22Rv1 (cell line): ENCODE data around the gene ATXN1.
"Not testable (repeated sequence)": the region's sequence is repeated elsewhere in the genome, so short reads cannot be mapped to it uniquely, and the experiment has no call there.

Experiments used
- H3K27ac ChIP-seq: fragments of 450-650 bp; 2 replicates; pipeline ENCODE4 v1.5.1; 2017
- ZFX ChIP-seq: fragments of 450-650 bp; IDR thresholded peaks from 2 replicates; pipeline ENCODE4 v1.6.1; 2017; ENCODE audit warnings: antibody characterized with exemption, borderline replicate concordance
- TF ChIP-seq, protein P1 (sequence below): fragments of 450-650 bp; IDR thresholded peaks from 2 replicates; pipeline ENCODE4 v1.5.1; 2017; ENCODE audit warnings: mild to moderate bottlenecking

Gene ATXN1

DNA sequence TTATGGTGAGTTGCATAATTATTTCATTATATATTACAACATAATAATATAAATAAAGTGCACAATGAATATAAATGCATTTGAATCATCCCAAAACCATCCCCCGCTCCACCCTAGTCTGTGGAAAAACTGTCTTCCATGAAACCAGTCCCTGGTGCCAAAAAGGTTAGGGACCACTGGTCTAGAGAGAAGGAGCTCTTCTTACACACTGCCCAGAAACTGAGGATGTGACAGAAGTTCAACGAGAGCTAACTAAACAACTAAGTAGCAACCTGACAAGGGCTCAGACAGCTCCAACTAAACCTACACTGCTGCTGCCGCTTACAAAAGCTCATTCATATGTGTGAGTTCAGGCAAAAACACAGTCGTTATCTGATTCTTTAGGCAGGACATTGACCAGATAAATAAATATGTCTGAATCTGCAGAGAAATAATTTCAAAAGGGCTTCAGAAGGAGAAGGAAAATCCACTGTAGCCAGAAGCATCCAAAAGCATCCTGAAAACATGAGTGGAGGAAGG is 125.9 kb downstream of the ATXN1 start:
- H3K27ac ChIP-seq, result no peak overlapping the region
- TF ChIP-seq, protein P1, sequence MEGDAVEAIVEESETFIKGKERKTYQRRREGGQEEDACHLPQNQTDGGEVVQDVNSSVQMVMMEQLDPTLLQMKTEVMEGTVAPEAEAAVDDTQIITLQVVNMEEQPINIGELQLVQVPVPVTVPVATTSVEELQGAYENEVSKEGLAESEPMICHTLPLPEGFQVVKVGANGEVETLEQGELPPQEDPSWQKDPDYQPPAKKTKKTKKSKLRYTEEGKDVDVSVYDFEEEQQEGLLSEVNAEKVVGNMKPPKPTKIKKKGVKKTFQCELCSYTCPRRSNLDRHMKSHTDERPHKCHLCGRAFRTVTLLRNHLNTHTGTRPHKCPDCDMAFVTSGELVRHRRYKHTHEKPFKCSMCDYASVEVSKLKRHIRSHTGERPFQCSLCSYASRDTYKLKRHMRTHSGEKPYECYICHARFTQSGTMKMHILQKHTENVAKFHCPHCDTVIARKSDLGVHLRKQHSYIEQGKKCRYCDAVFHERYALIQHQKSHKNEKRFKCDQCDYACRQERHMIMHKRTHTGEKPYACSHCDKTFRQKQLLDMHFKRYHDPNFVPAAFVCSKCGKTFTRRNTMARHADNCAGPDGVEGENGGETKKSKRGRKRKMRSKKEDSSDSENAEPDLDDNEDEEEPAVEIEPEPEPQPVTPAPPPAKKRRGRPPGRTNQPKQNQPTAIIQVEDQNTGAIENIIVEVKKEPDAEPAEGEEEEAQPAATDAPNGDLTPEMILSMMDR, result no peak
- no peak for TF ChIP-seq ZFX

DNA sequence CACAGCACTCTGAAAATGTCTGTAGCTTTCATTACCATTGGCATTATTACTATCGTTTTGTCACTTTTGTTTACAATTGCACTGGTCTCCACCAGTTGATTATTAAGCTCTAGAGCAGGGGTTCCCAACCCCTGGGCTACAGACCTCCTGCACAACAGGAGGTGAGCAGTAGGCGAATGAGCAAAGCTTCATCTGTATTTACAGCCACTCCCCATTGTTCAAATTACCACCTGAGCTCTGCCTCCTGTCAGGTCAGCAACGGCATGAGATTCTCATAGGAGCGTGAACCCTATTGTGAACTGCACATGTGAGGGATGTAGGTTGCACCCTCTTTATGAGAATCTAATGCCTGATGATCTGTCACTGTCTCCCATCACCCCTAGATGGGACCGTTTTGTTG is 126.4 kb downstream of the ATXN1 start:
- no peak overlapping the region for H3K27ac ChIP-seq
- TF ChIP-seq, protein P1, result no peak
- TF ChIP-seq ZFX, result no peak

DNA sequence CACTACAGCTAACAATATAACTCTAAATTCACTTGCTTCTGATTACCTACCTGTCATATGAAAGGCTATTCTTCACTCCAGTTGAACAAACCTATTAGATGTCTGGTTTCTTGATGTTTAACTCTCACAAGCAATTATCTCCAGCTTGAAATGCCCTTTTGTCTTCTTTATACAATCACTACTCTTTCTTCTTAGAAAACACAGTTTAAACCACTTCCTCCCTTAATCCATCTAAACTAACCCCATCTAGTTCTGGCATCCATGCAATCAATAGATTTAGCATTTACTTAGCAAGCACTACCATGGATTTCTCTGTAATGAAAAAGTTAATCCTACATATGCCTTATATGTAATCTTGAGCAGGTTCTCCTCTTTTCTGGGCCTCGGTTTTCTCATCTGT is 127.3 kb downstream of the ATXN1 start:
- TF ChIP-seq ZFX, result no peak
- TF ChIP-seq, protein P1, result no peak
- H3K27ac ChIP-seq, result no peak overlapping the region

DNA sequence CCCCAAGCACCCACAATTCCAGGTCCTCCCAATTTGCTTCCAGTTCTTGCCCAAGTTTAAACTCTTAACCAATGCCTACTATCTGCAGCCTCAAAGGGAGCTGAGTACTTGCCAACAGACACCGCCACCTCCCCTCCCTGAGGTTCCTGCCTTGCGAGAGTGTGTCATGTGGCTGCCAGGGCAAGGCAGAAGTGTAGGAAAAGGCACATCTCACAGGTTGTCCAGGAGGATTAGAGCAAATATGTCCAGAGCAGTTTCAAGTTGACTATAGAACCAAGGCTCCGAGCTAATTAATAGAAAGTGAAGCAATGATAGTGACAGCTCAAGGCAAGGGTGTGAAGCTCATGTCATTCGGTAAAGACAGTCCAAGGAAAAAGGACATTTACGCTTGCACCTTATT is 127.8 kb downstream of the ATXN1 start:
- H3K27ac ChIP-seq, result no peak overlapping the region
- TF ChIP-seq ZFX, result no peak
- TF ChIP-seq, protein P1, result no peak

DNA sequence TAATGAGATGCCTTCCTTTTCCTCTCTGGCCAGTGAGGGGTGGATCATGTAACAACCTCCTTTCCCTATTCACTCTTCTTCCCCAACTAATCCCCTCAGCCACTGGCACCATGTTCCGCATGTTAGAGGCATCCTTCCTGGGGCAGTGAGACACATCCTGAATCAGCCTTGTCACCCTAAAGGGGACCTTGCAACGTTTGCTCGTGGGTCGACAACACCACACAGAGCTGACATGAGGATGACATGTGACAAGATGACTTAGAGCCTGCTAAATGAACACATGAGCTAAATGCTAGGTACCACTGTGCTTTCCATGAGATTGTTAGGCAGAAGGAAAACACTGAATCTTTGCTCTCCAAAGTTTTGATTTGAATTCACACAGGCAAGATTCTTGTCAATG is 129.2 kb downstream of the ATXN1 start:
- TF ChIP-seq ZFX, result no peak
- TF ChIP-seq, protein P1, result no peak
- H3K27ac ChIP-seq, result no peak overlapping the region

DNA sequence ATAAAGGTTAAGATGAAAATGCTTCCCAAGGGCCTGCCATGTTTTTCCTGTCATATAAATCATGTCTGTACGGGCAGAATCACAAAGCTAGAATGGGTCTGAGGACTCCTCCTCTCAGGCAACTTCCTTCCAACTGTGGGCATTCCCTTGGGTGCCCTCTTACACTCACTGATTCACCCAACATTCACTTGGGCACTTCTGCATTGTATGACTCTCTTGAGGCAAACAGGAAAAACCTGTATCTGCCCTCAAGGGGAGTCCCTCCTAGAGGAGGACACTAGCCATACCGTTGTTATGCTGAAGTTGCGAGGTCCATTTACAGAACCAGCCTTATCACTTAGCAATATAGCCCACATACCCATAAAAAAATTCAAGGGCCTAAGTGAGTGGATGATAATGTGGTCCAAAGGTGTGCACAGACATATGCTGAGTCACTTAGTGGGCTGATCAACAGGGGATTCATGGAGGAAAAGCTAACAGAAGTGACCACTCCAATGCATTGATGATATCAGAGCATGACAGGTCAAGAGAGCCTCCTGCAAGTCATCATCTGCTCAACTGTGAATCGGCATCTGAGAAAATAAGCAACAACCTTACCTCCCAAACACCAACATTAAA is 131.1 kb downstream of the ATXN1 start:
- TF ChIP-seq, protein P1, result no peak
- TF ChIP-seq ZFX, result no peak
- no peak overlapping the region for H3K27ac ChIP-seq

DNA sequence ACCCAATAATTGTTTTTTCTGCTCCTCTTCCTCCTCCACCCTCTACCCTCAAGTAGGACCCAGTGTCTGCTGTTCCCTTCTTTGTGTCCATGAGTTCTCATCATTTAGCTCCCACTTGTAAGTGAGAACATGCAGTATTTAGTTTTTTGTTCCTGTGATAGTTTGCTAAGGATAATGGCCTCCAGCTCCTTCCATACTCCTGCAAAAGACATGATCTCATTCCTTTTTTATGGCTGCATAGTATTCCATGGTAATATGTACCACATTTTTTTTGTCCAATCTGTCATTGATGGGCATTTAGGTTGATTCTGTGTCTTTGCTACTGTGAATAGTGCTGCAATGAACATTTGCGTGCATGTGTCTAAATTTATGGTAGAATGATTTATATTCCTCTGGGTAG is 132.7 kb downstream of the ATXN1 start:
- not testable (repeated sequence) for H3K27ac ChIP-seq

DNA sequence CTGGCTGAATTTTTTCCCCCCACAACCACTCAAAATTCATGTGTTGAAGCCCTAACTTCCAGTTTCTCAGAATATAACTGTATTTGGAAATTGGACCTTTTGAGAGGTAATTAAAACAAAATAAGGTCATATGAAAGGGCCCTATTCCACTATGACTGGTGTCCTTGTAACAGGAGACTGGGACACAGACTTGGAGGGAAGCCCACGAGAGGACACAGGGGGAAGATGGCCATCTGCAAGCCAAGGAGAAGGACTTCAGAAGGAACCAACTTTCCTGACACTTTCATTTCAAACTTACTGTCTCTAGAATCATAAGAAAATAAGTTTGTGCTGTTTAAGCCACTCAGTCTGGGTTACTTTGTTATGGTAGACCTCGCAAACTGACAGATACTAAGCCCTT is 134.6 kb downstream of the ATXN1 start:
- no peak overlapping the region for H3K27ac ChIP-seq
- TF ChIP-seq, protein P1, result no peak
- no peak for TF ChIP-seq ZFX
